HT1080 (cell line): ENCODE data around the gene DYNC2LI1. TPM values are rescaled to one million over a fixed set of nuclear protein-coding genes. Genes with fewer than 3 reads are reported as not detected.

Experiments
- DNase-seq: peaks from one replicate; pipeline ENCODE4 v3.0.0-alpha.2; 2015; ENCODE audit warnings: low read depth
- small RNA-seq: library from RNA; depleted of rRNA; stranded (forward); fragments of <200 nt; gene quantifications from one replicate; pipeline ENCODE3, GENCODE V24; 2014
- total RNA-seq: library from RNA; depleted of rRNA; stranded (reverse); fragments of >200 nt; shearing (Covaris generic); gene quantifications from 2 replicates; pipeline ENCODE4 v1.2.3, GENCODE V29; 2014; rRNA removed

DYNC2LI1 gene
- total RNA-seq, 1 experiment from 2014 or later = 7.5 TPM

GRCh38 chr2:43842866-43843226 is 69.0 kb downstream of the DYNC2LI1 start:
- DNase-seq = no peak

DNA sequence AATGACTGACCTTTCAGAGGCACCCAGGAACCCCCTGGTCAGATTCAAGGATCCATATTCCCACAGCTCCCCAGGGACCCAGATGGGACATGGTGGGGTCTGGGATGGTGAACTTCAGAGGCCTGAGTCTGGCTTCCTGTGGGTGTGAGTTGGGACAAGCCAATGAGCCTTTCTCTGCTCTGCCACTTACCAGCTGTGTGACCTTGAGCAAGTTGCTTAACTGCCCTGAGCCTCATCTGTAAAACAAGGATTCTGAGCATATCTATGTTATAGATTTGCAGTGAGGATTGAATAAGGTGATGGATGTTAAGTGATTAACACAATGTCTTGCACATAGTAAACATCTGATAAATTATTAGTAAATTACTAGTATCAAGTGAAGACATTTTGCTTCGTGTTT is 71.3 kb downstream of the DYNC2LI1 start:
- no peak for DNase-seq

GRCh38 chr2:43846140-43846793 is 72.4 kb downstream of the DYNC2LI1 start:
- DNase-seq = no peak

DNA sequence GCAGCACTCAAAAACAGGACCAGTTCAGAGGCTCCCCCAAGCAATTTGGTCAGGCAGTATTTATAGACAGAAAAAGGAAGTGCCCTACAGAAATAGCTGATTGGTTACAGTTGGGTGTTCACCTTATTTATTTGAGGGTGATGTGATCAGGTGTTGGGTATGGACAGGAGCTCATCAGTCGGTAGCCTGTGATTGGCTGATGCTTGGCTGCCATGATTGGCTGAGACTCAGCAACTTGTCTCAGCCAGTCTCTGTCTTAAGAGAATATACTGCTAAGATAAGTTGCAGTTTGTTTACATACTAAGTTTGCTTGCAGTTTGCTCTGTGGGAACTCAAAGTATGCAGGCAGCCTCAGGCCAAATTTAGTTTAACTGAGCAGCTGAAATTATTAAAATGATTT is 74.4 kb downstream of the DYNC2LI1 start:
- DNase-seq = no peak

- no peak for DNase-seq
Observed at GRCh38 chr2:43851011-43851980, 77.5 kb downstream of the DYNC2LI1 start.

DNA sequence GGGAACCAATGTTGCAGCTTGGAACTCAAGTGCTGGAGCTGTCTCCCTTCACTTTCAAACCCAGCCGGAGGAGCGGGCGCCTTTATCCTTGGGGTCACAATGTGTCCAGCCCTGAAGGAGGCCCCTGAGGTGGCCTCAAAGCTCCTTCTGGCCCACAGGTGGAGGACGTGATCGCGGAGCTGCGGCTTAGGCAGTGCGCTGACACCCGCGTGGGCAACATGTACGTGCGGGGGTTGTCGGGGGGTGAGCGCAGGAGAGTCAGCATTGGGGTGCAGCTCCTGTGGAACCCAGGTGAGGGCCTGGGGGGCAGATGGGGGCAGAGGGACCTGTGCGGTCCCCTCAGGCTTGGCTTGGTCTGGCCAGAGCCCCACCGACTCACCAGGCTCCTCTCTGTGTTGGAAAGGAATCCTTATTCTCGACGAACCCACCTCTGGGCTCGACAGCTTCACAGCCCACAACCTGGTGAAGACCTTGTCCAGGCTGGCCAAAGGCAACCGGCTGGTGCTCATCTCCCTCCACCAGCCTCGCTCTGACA is 78.4 kb downstream of the DYNC2LI1 start:
- no peak for DNase-seq

GRCh38 chr2:43853141-43854081 is 79.6 kb downstream of the DYNC2LI1 start:
- no peak for DNase-seq

- no peak for DNase-seq
Observed at GRCh38 chr2:43854671-43855070, 80.8 kb downstream of the DYNC2LI1 start.

DNA sequence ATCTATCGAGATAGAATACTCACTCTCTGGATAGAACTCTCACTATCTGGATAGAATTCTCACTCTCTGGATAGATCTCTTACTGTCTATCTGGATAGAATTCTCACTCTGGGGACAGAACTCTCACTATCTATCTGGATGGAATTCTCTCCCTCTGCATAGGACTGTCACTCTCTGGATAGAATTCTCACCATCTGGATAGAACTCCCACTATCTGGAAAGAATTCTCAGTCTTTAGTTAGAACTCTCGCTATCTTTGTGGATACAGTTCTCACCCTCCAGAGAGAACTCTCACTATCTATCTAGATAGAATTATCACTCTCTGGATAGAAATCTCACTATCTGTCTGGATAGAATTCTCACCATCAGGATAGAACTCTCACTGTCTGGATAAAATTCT is 81.5 kb downstream of the DYNC2LI1 start:
- DNase-seq = no peak

Small RNA genes lying within 50 kb of the gene (small RNA-seq; reads per million reads assigned to genes)
- gene RN7SKP66 = not detected

Other genes starting within 250 kb of the DYNC2LI1 start
- 29.5 and 43.5 TPM in 2 replicates for gene THADA, start 178.0 kb upstream of the DYNC2LI1 start, total RNA-seq
- gene PLEKHH2, start 136.8 kb upstream of the DYNC2LI1 start, total RNA-seq = 0.29 and 0.40 TPM in 2 replicates
- 0.87 and 1.7 TPM in 2 replicates for gene C1GALT1C1L, start 97.6 kb upstream of the DYNC2LI1 start, total RNA-seq
- gene ABCG5, start 64.8 kb downstream of the DYNC2LI1 start, total RNA-seq = not detected in 2 replicates
- gene ABCG8, start 64.9 kb downstream of the DYNC2LI1 start, total RNA-seq = not detected in 2 replicates
- 46.2 and 50.5 TPM in 2 replicates for gene LRPPRC, start 221.9 kb downstream of the DYNC2LI1 start, total RNA-seq